TTC549 (cell line): ENCODE results near the gene KRTAP12-3.
"Not testable (repeated sequence)": the region's sequence is repeated elsewhere in the genome, so short reads cannot be mapped to it uniquely, and the experiment has no call there.

ENCODE experiments used
- FAIRE-seq: peaks from 2 replicates; lab custom pipeline; 2012; peaks lifted over from hg19 to GRCh38; lab: Jason Lieb, UNC

KRTAP12-3 gene, protein sequence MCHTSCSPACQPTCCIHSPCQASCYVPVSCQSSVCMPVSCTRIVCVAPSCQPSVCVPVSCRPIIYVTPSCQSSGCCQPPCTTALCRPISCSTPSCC

DNA sequence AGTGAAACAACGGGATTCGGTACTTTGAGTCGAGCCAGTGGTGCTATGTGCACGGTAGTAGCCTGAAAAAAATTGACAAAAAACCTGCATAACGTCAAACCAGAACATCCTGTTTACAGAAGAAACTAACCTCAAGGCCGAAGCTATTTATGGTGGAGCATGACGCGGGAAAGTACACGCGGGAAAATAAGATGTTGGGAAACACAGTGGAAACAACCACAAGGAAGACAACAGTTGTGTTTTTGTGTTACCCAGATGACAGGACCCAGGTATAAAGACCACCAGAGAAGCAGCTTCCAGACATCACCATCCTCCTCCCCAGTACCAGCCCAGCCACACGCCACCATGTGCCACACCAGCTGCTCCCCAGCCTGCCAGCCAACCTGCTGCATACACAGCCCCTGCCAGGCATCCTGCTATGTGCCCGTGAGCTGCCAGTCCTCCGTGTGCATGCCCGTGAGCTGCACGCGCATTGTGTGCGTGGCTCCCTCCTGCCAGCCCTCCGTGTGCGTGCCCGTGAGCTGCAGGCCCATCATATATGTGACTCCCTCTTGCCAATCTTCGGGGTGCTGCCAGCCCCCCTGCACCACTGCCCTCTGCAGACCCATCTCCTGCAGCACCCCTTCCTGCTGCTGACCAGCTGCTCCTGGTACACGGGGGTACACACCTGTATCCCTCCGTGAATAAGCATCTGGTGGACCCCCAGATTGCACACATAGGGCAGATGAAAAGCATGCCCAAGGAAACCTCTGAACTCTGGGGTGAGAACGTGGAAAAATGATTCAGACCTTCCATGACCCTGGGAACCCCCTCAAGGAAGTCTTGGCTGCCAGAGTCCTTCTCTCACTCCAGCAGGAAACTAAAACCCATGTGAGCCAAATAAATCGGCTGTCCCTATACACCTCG is at the start of gene KRTAP12-3:
KRTAP12-3 (plus strand) TSS at position 298 of the 906 bp plus-strand sequence; CDS start at position 346, 48 bp downstream.
- no peak for FAIRE-seq

DNA sequence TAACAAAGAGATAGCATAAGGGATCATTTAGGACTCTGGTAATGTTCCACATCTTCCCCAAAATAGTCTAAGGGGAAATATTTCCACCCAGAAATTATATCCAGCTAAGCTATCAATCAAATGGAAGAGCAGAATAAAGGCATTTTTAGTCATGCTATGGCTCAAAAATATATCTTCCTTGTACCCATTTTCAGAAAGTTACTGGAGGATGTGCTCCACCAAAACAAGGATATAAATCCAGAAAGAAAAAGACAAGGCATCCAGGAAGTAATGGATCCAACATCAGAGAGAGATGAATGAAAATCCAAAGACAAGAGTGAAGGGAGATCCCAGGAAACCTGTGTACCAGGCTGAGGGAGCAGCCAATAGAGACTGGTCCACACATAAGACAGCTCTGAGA is 48.5 kb upstream of the KRTAP12-3 start:
- FAIRE-seq = no peak

- FAIRE-seq = not testable (repeated sequence)
These were observed 47.4 kb upstream of the KRTAP12-3 start for GRCh38 chr21:44610157-44610843.

GRCh38 chr21:44611551-44611950 is 46.2 kb upstream of the KRTAP12-3 start:
- no peak for FAIRE-seq

- FAIRE-seq = no peak
These were observed 45.7 kb upstream of the KRTAP12-3 start, which contains the start of gene KRTAP10-8 for GRCh38 chr21:44612029-44612486. Gene KRTAP10-8 (plus strand): TSS chr21:44612079. CDS start chr21:44612101, 22 bp downstream.

GRCh38 chr21:44612669-44613229 is 45.0 kb upstream of the KRTAP12-3 start:
- FAIRE-seq = no peak

- FAIRE-seq = no peak
These were observed 44.2 kb upstream of the KRTAP12-3 start for GRCh38 chr21:44613386-44614155.

DNA sequence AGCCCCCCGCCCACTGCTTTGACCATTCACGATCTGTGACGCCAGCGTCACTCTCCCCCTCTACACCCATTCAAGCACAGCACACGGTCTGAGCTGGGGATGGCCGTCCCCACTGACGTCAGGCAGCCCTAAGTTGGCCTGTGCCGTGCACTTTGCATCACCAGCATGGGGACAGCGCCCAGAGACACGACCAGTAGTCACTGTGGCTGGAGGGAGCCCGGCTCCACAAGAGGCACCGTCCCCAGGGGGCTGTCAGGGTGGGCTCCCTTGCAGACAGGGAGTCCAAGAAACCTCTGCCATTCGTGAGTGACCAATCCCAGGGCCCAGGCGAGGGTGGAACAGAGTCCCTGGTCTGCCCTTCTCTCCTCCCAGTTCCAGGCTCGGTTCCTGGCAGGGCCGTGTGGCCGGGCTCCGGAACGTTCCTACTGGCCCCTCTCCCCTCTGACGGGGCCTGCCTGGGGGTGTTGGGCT is 43.5 kb upstream of the KRTAP12-3 start:
- no peak for FAIRE-seq

DNA sequence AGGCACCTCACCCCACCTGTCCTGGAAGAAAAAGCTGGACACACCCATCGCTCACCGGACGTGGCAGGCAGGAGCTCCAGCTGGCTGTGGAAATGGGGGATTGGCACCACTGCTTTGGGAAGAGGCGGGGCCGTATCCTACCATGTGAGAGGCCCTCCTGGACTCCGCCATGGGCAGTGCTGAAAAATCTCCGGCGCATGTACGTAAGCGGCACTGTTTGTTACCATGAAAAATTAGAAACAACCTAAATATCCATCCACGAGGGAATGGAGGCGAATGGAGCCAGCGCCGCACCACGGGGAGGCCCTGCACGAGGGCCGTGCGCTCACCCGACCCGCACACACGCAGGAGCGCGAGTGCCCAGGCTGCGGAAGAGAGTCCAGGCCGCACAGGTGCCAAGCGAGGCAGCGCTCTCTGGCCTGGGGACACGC is 42.8 kb upstream of the KRTAP12-3 start:
- no peak for FAIRE-seq

- no peak for FAIRE-seq
These were observed 42.3 kb upstream of the KRTAP12-3 start for GRCh38 chr21:44615466-44615865.

GRCh38 chr21:44615911-44616590 is 41.7 kb upstream of the KRTAP12-3 start:
- FAIRE-seq = no peak

DNA sequence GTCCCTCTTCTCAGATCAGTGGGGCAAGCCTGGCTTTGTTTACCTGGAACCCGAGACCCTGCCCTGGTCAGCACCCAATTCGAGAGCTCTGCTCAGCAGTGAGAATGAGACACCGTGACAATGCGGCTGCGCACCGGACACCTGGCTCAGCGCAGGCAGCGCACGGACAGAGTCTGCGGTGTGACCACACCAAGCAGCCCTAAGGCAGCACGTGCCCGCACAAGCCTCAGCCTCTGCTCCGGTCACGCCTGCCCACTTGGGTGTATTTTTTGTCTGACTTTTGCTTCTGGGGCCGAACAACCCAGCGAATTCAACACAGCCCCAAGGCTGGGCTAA is 41.2 kb upstream of the KRTAP12-3 start:
- FAIRE-seq = no peak

DNA sequence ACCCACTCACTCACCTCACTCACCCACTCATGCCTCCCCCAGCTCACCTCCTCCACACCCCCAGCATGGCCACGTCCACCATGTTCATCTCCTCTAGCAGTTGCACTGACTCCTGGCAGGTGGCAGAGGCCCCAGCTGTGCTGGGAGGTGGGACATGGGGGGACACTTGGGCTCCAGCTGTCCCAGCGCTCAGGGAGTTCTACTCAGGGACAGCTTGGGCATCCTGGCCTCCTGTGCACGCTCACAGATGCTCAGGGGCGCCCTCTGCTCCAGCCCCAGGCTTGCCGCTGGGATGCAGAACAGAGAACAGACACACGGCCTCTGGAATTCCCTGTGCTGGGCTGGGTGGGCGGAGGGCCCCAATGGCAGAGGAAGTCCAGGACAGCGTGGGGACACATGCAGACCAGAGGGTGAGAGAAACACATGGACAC is 40.6 kb upstream of the KRTAP12-3 start:
- no peak for FAIRE-seq

- FAIRE-seq = no peak
These were observed 39.2 kb upstream of the KRTAP12-3 start for GRCh38 chr21:44618504-44618903.

- FAIRE-seq = no peak
These were observed 38.8 kb upstream of the KRTAP12-3 start for GRCh38 chr21:44618909-44619308.

- no peak for FAIRE-seq
These were observed 37.8 kb upstream of the KRTAP12-3 start for GRCh38 chr21:44619886-44620285.

DNA sequence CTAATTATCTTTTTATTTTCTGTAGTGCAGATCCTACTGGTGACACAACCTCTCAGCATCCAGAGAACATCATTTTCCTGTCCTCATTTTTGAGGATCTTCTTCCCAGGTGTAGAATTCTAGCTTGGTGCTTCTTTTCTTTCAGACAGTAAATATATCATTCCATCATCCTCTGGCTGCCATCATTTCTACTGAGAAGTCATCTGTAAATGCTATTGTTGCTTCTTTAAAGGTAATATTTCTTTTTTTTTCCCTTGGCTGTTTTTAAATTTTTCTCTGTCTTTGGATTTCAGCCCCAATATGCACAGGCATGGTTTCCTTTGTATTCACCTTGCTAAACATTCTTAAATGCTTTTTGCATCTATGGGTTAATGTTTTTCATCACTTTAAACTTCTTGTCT is 34.2 kb upstream of the KRTAP12-3 start:
- FAIRE-seq = no peak

- FAIRE-seq = no peak
These were observed 32.0 kb upstream of the KRTAP12-3 start for GRCh38 chr21:44625756-44626155.

DNA sequence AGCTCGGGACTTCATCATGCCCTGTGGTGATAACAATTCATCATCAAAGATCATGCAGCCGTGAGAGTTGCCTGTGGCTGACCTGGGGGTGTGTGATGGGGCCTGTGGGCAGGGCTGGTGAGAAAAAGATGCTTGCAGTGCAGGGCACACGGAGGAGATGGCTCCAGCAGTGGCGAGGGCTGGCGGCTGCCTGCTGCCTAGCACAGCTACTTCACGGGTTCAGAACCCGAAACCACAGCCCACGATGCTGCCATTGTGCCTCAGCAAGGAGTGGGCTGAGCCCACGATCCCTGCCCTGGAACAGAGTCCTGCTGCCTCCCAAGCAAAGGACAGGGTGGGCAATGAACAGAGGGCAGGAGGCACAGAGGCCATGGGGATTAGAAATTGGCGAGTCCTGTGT is 31.5 kb upstream of the KRTAP12-3 start:
- FAIRE-seq = no peak

- FAIRE-seq = no peak
These were observed 31.0 kb upstream of the KRTAP12-3 start, which contains the start of gene KRTAP10-9 for GRCh38 chr21:44626673-44627143. Gene KRTAP10-9 (plus strand): TSS chr21:44627093. CDS start chr21:44627172, 79 bp downstream.
